COLO668 (cell line): ENCODE measurements around the gene GPX6.
"Not testable (repeated sequence)": the region's sequence is repeated elsewhere in the genome, so short reads cannot be mapped to it uniquely, and the experiment has no call there.

ENCODE experiments used
- DNase-seq: peaks from one replicate; lab custom pipeline; 2025; ENCODE audit not compliant: unreplicated experiment; lab: John Stamatoyannopoulos, UW

GPX6 gene

DNA sequence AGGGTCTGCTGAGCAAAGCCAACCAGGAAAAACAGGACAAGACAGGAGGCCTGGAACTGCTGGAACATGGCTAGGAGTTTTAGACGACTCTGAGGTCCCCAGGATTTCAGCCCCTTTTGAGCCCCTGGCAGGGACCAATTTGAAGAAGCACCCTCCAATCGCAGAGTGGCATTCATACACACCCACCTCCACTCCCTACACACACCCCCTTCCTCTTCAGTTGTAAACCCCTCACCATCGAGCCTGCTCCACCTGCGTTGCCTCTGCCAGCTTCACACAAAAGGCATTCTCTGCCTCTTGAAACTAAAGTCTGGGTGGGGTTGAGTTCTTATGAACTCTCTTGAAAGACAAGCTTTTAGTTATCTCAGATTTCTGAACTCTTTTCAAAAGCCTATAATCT lies at the start of gene GPX6:
Gene GPX6 (minus strand): TSS at position 118 of the 400 bp plus-strand sequence. CDS start 50 bp downstream, at position 68.
- no peak for DNase-seq

- no peak for DNase-seq
Measured at GRCh38 chr6:28563430-28564095, 48.0 kb upstream of the GPX6 start.

GRCh38 chr6:28558629-28559028 lies 43.0 kb upstream of the GPX6 start:
- DNase-seq: no peak

- no peak for DNase-seq
Measured at GRCh38 chr6:28555136-28555535, 39.5 kb upstream of the GPX6 start.

DNA sequence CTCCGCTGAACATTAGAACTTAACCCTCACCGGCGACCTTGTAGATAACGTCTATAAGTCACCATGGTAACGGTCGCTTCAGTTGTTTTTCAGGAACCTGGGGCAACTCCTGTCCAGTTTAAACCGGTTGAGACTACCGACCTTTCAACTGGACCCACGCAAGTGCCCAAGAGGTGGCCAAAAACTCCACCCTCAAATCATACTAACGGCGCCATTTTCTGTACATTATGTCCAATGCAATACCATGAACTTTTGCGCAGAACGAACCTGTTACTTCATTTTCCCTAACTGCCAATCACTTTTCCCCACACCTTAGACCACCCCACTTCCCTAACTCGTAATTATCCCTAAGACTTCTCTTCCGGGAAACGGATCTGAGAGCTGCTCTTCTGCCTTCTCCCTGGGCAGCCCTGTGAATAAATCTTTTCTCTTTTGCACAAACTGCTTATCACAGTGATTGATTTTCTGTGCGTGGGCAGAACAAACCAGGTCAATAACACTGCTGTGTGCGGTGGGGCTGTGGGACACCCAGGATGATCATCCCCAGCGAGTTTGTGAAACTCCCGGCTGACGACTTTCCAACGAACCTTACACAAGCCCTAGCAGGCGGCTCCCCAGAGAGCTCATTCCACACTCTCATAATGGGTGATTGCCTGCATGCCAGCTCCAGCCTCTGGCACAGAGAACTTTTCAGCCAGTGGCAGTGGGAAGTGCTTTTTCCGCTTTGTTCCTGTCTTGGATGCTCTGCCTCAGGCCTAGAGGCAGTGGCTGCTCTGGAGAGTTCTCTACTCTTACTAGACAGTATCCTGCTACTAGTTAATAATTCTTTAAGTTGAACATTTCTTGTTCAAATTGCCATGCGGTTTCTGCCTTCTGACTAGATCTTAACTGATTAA lies 38.6 kb upstream of the GPX6 start:
- no peak for DNase-seq

DNA sequence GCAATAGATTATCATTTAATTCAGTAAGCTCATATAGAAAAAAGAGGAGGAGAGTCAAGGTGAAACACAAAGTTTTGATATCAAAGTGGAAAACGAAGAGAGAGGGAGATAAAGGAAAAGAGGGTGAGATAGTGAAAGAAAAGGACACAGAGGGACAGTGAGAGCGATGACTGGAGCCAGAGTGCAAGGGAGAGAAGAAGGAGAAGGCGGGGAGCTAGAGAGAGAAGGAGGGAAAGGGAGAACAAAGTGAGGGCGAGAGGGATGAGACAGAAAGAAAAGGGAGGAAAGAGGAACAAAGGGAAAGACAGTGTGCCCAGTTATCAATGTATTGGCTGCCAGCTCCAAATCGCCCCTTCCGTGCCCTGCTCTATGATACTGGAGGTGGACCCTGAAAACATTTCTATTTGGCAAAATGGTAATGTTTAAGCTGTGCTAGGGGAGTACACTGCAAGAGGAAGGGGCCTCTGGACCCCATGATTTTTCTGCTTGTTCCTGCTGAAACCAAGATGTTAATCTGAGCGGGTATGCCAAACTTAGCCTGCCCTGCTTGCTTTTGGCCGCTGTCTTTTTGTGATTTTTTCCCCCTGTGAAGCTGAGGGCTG lies 37.9 kb upstream of the GPX6 start:
- no peak for DNase-seq

DNA sequence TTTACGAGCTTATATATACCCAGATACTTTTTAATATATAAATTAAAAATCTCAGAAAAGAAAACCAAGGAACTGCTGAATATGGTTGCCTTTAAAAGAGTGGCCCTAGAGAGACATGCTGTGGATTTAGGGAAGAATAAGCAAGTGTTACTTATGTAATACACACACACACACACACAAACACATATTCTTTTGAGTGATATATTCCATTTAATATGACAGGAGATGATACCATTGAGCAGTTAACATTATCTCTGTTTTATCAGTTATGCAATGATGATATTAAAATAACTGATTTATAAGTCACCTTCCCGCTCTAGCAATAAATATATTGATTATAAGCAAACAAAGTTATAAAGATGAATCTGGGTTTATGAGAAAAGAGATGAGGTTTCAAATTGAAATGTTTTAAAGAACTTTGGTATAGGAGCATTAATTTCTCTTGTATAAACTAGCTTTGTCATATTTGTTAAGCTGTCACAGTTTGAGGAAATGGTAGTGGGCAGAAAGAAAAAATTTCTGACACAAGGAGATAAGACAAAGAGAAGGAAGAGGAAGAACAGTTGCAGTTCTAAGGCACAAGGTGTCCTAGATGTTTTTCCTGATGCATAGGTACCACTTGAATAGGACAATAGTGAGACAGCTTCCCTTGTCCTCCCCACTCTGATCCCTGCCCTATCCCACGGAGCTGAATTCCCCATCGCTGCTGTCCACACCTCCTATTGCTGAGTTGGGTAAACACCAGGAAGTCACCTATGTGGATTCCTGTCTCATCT lies 36.5 kb upstream of the GPX6 start:
- no peak for DNase-seq

- DNase-seq: not testable (repeated sequence)
Measured at GRCh38 chr6:28547003-28547402, 31.4 kb upstream of the GPX6 start.

DNA sequence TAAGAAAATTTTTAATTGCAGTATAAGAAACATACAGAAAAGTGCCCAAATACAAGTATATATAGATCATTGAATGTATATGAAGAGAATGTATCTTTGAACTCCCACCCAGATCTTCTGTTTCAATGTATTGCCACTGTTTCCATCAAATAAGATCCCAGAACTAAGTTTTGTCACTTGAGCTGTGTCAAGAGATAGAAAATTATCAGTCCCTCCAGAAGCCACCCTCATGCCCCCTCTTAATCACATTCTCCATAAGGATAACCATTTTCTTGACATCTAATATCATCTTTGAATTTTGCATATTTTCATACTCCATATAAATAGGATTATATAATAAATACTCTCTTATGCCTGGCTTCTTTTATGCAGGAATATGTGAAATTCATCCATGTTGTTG lies 30.4 kb upstream of the GPX6 start:
- DNase-seq: no peak

GRCh38 chr6:28543651-28544610 lies 28.3 kb upstream of the GPX6 start:
- DNase-seq: no peak

GRCh38 chr6:28542440-28543296 lies 27.1 kb upstream of the GPX6 start:
- peak; percentile 1 for DNase-seq

GRCh38 chr6:28541996-28542395 lies 26.4 kb upstream of the GPX6 start:
- no peak for DNase-seq

DNA sequence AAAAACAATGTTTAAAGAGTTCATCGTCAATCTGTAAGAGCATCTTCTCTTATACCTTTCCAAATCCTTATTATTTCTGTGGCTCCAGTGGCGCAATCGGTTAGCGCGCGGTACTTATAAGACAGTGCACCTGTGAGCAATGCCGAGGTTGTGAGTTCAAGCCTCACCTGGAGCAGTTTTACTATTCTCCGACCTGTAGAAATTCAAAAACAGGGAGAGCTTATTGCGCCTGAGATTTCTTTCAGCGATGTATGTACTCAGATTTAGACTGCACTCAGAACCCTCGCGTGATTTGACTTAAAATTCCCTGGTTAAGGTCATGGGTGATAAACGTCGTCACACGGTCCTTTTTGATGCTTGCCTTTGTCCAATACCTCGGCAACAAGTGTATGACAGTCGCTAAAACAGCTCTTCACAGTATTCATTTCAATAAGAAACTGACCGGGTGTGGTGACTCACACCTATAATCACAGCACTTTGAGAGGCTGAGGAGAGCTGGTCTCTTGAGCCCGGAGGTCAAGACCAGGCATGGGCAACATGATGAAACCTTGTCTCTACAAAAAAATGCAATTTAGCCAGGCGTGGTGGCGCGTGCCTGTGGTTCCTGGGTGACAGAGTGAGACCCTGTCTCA lies 22.0 kb upstream of the GPX6 start:
- no peak for DNase-seq

GRCh38 chr6:28537065-28537464 lies 21.5 kb upstream of the GPX6 start:
- no peak for DNase-seq

GRCh38 chr6:28534875-28535274 lies 19.3 kb upstream of the GPX6 start:
- DNase-seq: no peak

- DNase-seq: no peak
Measured at GRCh38 chr6:28534306-28534705, 18.7 kb upstream of the GPX6 start.

DNA sequence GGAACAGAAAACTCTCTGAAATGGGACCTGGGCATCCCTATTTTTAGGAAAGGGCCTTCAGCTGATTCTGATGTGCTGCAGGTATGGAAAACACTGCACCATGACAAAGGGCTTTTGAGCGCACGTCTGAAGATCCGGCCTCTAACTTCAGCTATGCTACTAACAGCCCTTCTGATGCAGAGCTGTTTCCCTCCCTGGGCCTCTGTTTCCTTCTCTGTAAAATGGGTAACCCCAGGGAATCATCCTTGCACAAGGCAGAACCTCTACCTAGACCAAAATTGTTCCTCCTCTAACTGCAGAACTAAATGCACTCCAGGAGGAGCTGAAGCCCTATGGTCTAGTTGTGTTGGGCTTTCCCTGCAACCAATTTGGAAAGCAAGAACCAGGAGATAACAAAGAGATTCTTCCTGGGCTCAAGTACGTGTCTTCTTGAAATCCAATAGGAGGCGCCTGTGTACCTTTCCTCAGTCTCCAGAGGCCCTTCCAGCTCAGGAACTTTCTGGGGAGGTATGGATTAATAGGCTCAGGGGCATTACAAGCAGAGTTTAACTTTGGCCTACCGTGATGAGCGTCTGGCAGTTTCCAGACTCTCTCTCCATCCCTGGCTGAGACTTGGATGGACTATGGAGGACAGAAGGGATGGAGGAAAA lies 16.0 kb upstream of the GPX6 start:
- DNase-seq: no peak

DNA sequence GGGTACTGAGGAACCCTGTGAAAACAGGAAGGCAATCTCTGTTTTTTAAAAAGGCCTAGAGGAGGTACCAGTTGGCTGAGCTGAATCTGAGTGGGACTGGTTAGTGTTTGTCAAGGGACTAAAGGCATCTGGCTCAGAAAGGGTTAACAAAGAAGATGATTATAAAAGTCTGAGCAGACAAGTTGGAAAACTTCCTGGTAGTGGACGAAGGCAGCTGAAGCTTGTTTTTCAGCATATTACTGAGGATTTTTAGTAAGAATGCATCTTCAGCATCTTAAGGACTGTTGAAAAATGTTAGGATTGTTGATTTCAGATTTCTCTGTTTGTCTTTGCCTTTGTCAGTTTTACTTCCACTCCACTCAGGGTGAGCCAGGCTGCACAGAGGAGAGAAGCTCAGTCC lies 15.2 kb upstream of the GPX6 start:
- no peak for DNase-seq
